Measurements from ENCODE around the gene YIPF3. TPM values are rescaled to one million over a fixed set of nuclear protein-coding genes. Genes with fewer than 3 reads are reported as not detected.

Gene YIPF3
- total and polyA plus RNA-seq, 10 of the 15 experiments (the other 5 are each of a cell fraction or from before 2014, with no cell fraction given) = 20.5 to 88.8 (median 44.7) TPM

DNA sequence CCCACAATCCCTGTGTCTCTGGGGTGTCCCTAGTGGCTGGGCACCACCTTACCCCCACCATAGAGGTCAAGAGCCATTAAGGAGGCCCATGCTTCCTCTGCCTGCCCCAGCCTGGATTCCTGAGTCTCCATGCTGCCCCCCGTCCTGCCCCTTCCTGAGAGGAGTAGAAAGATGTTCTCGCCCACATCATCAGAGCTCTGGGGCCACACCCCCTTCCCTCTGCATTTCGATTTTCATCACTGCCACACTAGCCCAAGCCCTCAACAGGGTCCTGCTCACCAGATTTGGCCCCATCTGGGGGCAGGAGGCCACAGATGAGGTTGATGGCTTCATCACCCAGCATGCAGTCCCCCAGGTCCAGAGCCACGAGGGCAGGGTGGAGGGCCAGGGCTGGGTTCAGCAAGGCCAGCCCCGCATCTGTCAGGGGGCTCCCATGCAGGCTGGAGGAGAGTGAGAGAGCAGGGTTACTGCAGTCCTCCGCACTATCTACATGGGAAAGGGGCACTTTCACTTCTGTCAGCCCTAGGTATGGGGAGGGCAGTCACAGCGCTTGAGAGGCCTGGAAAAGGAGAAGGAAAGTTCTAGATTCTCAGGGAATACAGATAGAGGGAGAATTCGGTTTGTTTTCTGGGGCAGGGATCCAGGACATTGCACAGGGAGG is 8.1 kb downstream of the YIPF3 start:
- H4K20me1 ChIP-seq (ENCODE audit: control insufficient read depth, insufficient read depth) = no peaks in the 10 kb centered on the region
- no peak overlapping the region for H3K9ac ChIP-seq (ENCODE audit: control insufficient read depth, insufficient read depth, low read length)
- H3K4me2 ChIP-seq (ENCODE audit: control insufficient read depth, insufficient read depth) = no peak overlapping the region
- ChIA-PET SMC1A (ENCODE audit: uncharacterized antibody, unreplicated experiment) (interaction anchor here (0.8 to 1.8 kb wide), 5 partner anchors 118 to 247 kb away, joined by 3 to 6 read pairs (median 4); no protein-coding TSS in a partner anchor), RAD21 (ENCODE audit: unreplicated experiment) (interaction anchor here (1.4 to 3.3 kb wide), 2 partner anchors 245 to 278 kb away, joined by 4 to 44 read pairs; no protein-coding TSS in a partner anchor), CTCF (interaction anchor here (0.5 to 6.8 kb wide), 15 partner anchors 8 to 245 kb away, joined by 3 to 70 read pairs (median 12); partner anchors contain the start of genes CRIP3, DLK2, POLR1C and YIPF3), POLR2A (interaction anchor here (0.6 to 2.0 kb wide), 2 partner anchors 8 to 247 kb away, joined by 3 to 9 read pairs; partner anchors contain the start of genes POLR1C and YIPF3)
- ATAC-seq (no peak), FAIRE-seq (no peak), DNase-seq (ENCODE audit: low read depth, low spot score) (no peak)
- no peaks in the 10 kb centered on the region for H3K79me2 ChIP-seq (ENCODE audit: control insufficient read depth, insufficient read depth, low read length)
- TF ChIP-seq, protein P1, sequence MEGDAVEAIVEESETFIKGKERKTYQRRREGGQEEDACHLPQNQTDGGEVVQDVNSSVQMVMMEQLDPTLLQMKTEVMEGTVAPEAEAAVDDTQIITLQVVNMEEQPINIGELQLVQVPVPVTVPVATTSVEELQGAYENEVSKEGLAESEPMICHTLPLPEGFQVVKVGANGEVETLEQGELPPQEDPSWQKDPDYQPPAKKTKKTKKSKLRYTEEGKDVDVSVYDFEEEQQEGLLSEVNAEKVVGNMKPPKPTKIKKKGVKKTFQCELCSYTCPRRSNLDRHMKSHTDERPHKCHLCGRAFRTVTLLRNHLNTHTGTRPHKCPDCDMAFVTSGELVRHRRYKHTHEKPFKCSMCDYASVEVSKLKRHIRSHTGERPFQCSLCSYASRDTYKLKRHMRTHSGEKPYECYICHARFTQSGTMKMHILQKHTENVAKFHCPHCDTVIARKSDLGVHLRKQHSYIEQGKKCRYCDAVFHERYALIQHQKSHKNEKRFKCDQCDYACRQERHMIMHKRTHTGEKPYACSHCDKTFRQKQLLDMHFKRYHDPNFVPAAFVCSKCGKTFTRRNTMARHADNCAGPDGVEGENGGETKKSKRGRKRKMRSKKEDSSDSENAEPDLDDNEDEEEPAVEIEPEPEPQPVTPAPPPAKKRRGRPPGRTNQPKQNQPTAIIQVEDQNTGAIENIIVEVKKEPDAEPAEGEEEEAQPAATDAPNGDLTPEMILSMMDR (IDR thresholded peaks at IDR 0.05 in 2 of 3, conservative IDR thresholded peaks at IDR 0.05 in 1 of 3; ENCODE audit: control insufficient read depth in 2 of 3, extremely low read depth in 1 of 3, insufficient read depth in 1 of 3, low read depth in 3 of 3, low read length in 3 of 3) = peak in 1 of 3 experiments; percentile 11; a peak in 1 of 6 replicates
- TF ChIP-seq KDM1A (IDR thresholded peaks at IDR 0.05; ENCODE audit: borderline replicate concordance) = no peak
- peaks cover 4% of the 10 kb centered on the region; the same call in 1 of the 2 replicates for H3K4me1 ChIP-seq (ENCODE audit: control insufficient read depth, insufficient read depth, low read length)
- H3K27me3 ChIP-seq (replicated peaks in 1 of 2; ENCODE audit: control insufficient read depth in 2 of 2, insufficient read depth in 2 of 2, low read length in 1 of 2) = peaks cover 0 to 2% of the 10 kb centered on the region in 2 experiments; a peak in 1 of 4 replicates
- no peak overlapping the region for H3K27ac ChIP-seq (ENCODE audit: control insufficient read depth, insufficient read depth)
- no peaks in the 10 kb centered on the region for H3K9me3 ChIP-seq (replicated peaks; ENCODE audit: control insufficient read depth, insufficient read depth, low read length)
- in situ Hi-C loops (cut with MboI) = loop anchor here (5.0 kb wide), 1 partner anchor 251 kb away; no protein-coding TSS in a partner anchor
- no peak overlapping the region for H2AFZ ChIP-seq (ENCODE audit: control insufficient read depth, low read depth, low read length)
- no peak overlapping the region for H3K4me3 ChIP-seq
- H3K36me3 ChIP-seq (ENCODE audit: control insufficient read depth in 2 of 2, insufficient read depth in 2 of 2, low read length in 1 of 2) = peaks cover 13 to 20% of the 10 kb centered on the region in 2 experiments; a peak in 3 of 4 replicates
- intact Hi-C loops (cut with micrococcal nuclease; ENCODE audit: unreplicated experiment) = loop anchor here (5.0 kb wide), 1 partner anchor 126 kb away; no protein-coding TSS in a partner anchor
- WGBS (ENCODE audit: insufficient coverage, insufficient replicate concordance, low lambda C conversion rate, missing lambda C conversion rate) = 56% methylated on average over 8 of the region's 8 CpGs
- no TSS peak for BruUV-seq (replicated peaks)

Data from GM12878 (cell line).